Hepatocyte (in vitro differentiated cells): ENCODE data around the gene ZNF594. TPM values are rescaled to one million over a fixed set of nuclear protein-coding genes. Genes with fewer than 3 reads are reported as not detected.

Experiments used
- DNase-seq: peaks from one replicate; pipeline ENCODE4 v3.0.0-alpha.2; 2016; ENCODE audit warnings: low spot score
- H2AFZ ChIP-seq: fragments of 200-600 bp; sonication (generic); 2 replicates; pipeline ENCODE4 v1.6.0; 2016; ENCODE audit warnings: antibody characterized with exemption, mild to moderate bottlenecking
- H3K27ac ChIP-seq: fragments of 200-600 bp; sonication (generic); 2 replicates; pipeline ENCODE4 v1.5.1; 2016; ENCODE audit warnings: mild to moderate bottlenecking
- H3K27me3 ChIP-seq: fragments of 200-600 bp; sonication (generic); 2 replicates; pipeline ENCODE4 v1.6.1; 2016
- H3K36me3 ChIP-seq: fragments of 200-600 bp; sonication (generic); replicated peaks from 2 replicates; pipeline ENCODE4 v1.5.1; 2016; ENCODE audit warnings: low read depth; ENCODE audit not compliant: insufficient read depth
- H3K4me1 ChIP-seq: fragments of 200-600 bp; sonication (generic); 2 replicates; pipeline ENCODE4 v1.5.1; 2016; ENCODE audit warnings: mild to moderate bottlenecking, moderate library complexity; ENCODE audit not compliant: insufficient read depth
- H3K4me2 ChIP-seq: fragments of 200-600 bp; sonication (generic); 2 replicates; pipeline ENCODE4 v1.6.0; 2016
- H3K4me3 ChIP-seq: fragments of 200-600 bp; sonication (generic); 2 replicates; pipeline ENCODE4 v1.5.1; 2016; ENCODE audit warnings: mild to moderate bottlenecking
- H3K79me2 ChIP-seq: fragments of 200-600 bp; sonication (generic); 2 replicates; pipeline ENCODE4 v1.6.0; 2017; ENCODE audit warnings: mild to moderate bottlenecking
- H3K9me2 ChIP-seq: fragments of 200-600 bp; sonication (generic); replicated peaks from 2 replicates; pipeline ENCODE4 v1.6.0; 2017; ENCODE audit warnings: mild to moderate bottlenecking; ENCODE audit not compliant: insufficient read depth
- H3K9me3 ChIP-seq: fragments of 200-600 bp; sonication (generic); 2 replicates; pipeline ENCODE4 v1.5.1; 2016; ENCODE audit warnings: low read depth, mild to moderate bottlenecking
- H4K20me1 ChIP-seq: fragments of 200-600 bp; sonication (generic); 2 replicates; pipeline ENCODE4 v1.6.0; 2016; ENCODE audit warnings: mild to moderate bottlenecking; ENCODE audit not compliant: insufficient read depth, poor library complexity, severe bottlenecking
- CTCF ChIP-seq: fragments of 200-600 bp; sonication (generic); IDR thresholded peaks from 2 replicates; pipeline ENCODE4 v1.5.1; 2016; ENCODE audit warnings: antibody characterized with exemption, mild to moderate bottlenecking; ENCODE audit not compliant: poor library complexity
- EZH2 ChIP-seq: fragments of 200-600 bp; sonication (generic); IDR thresholded peaks from 2 replicates; pipeline ENCODE4 v1.6.1; 2016; ENCODE audit warnings: antibody characterized with exemption, mild to moderate bottlenecking, borderline replicate concordance
- EZH2phosphoT487 ChIP-seq: fragments of 200-600 bp; sonication (generic); IDR thresholded peaks from one replicate; pipeline ENCODE4 v1.6.1; 2018; ENCODE audit warnings: antibody characterized with exemption, mild to moderate bottlenecking, low read depth, moderate library complexity; ENCODE audit not compliant: unreplicated experiment, severe bottlenecking
- WGBS: methylation state at CpG from one replicate; pipeline ENCODE4 v1.1.6; 2016; ENCODE audit warnings: low lambda C conversion rate; ENCODE audit errors: missing lambda C conversion rate; 5-methylcytosine and 5-hydroxymethylcytosine counted together
- polyA plus RNA-seq: library from polyadenylated mRNA; unstranded; fragments of >200 nt; fragmentation: Nextera tagmentation; extraction: Ambion mirVana; gene quantifications from 2 replicates; pipeline ENCODE4 v1.2.1, GENCODE V29; 2016
- total RNA-seq: library from RNA; depleted of rRNA; stranded (reverse); fragments of >200 nt; gene quantifications from 2 replicates; pipeline ENCODE4 v1.2.3, GENCODE V29; 2014

The ZNF594 gene
- total and polyA plus RNA-seq, 2 experiments from 2014 or later: 3.0 to 6.2 TPM

- TF ChIP-seq CTCF (no peak), EZH2phosphoT487 (no peak), EZH2 (no peak)
- Histone ChIP-seq H3K27me3 (no peaks in the 10 kb centered on the region), H3K4me2 (no peak overlapping the region), H3K79me2 (no peaks in the 10 kb centered on the region), H3K4me1 (no peaks in the 10 kb centered on the region), H3K27ac (no peak overlapping the region), H3K4me3 (no peak overlapping the region), H2AFZ (no peak overlapping the region), H3K36me3 (no peaks in the 10 kb centered on the region), H3K9me2 (no peaks in the 10 kb centered on the region), H4K20me1 (no peaks in the 10 kb centered on the region), H3K9me3 (no peaks in the 10 kb centered on the region)
- DNase-seq: no peak
- 96% methylated on average over 7 of the region's 7 CpGs for WGBS
These were observed 6.8 kb upstream of the ZNF594 start for GRCh38 chr17:5198472-5198871.

- H3K36me3 ChIP-seq: no peaks in the 10 kb centered on the region
- peaks cover 13% of the 10 kb centered on the region for H3K9me3 ChIP-seq
- WGBS: 95% methylated on average over 2 of the region's 2 CpGs
- H2AFZ ChIP-seq: no peak overlapping the region
- no peaks in the 10 kb centered on the region for H3K27me3 ChIP-seq
- peaks cover 6% of the 10 kb centered on the region for H3K4me1 ChIP-seq
- no peak overlapping the region for H3K27ac ChIP-seq
- peaks cover 23% of the 10 kb centered on the region for H3K79me2 ChIP-seq
- no peaks in the 10 kb centered on the region for H4K20me1 ChIP-seq
- H3K9me2 ChIP-seq: no peaks in the 10 kb centered on the region
- H3K4me2 ChIP-seq: no peak overlapping the region
- H3K4me3 ChIP-seq: no peak overlapping the region
- TF ChIP-seq EZH2phosphoT487 (no peak), CTCF (no peak), EZH2 (no peak)
- DNase-seq: no peak
These were observed 2.7 kb upstream of the ZNF594 start for GRCh38 chr17:5194346-5194745.

- H3K9me2 ChIP-seq: no peaks in the 10 kb centered on the region
- no peak overlapping the region for H3K4me2 ChIP-seq
- WGBS: 98% methylated on average over 2 of the region's 2 CpGs
- peaks cover 10% of the 10 kb centered on the region for H3K36me3 ChIP-seq
- peaks cover 67% of the 10 kb centered on the region for H3K9me3 ChIP-seq
- H3K79me2 ChIP-seq: no peaks in the 10 kb centered on the region
- no peaks in the 10 kb centered on the region for H3K4me1 ChIP-seq
- H3K27me3 ChIP-seq: no peaks in the 10 kb centered on the region
- H3K4me3 ChIP-seq: no peak overlapping the region
- H4K20me1 ChIP-seq: no peaks in the 10 kb centered on the region
- no peak overlapping the region for H3K27ac ChIP-seq
- no peak for DNase-seq
- TF ChIP-seq CTCF: no peak
- TF ChIP-seq EZH2phosphoT487: no peak
- no peak for TF ChIP-seq EZH2
- H2AFZ ChIP-seq: no peak overlapping the region
These were observed 7.4 kb downstream of the ZNF594 start for GRCh38 chr17:5184288-5184687.

- DNase-seq: no peak
- no peaks in the 10 kb centered on the region for H3K9me2 ChIP-seq
- H2AFZ ChIP-seq: no peak overlapping the region
- no peak overlapping the region for H3K4me2 ChIP-seq
- no peak overlapping the region for H3K4me3 ChIP-seq
- no peak overlapping the region for H3K27ac ChIP-seq
- H3K79me2 ChIP-seq: no peaks in the 10 kb centered on the region
- no peaks in the 10 kb centered on the region for H4K20me1 ChIP-seq
- TF ChIP-seq EZH2phosphoT487 (no peak), CTCF (no peak), EZH2 (no peak)
- H3K4me1 ChIP-seq: no peaks in the 10 kb centered on the region
- H3K27me3 ChIP-seq: no peaks in the 10 kb centered on the region
- peaks cover 10% of the 10 kb centered on the region for H3K36me3 ChIP-seq
- peaks cover 70% of the 10 kb centered on the region for H3K9me3 ChIP-seq
These were observed 8.3 kb downstream of the ZNF594 start for GRCh38 chr17:5183410-5183793.
